CD14-positive monocyte (primary cell): Measurements from ENCODE around the gene ZBTB39. TPM values are rescaled to one million over a fixed set of nuclear protein-coding genes. Genes with fewer than 3 reads are reported as not detected.

Experiments used
- DNase-seq, 3 donors: peaks; one replicate each; pipeline ENCODE4 v3.0.0-alpha.2; 2011 to 2022
- H2AFZ ChIP-seq: 2 replicates; pipeline ENCODE4 v1.6.0; 2012; ENCODE audit warnings: mild to moderate bottlenecking, low read depth, low read length, inconsistent platforms; ENCODE audit not compliant: insufficient read depth, poor library complexity, severe bottlenecking
- H3K27ac ChIP-seq, 2 donors: 1 replicate in 1 of 2; 2 replicates in 1 of 2; pipeline ENCODE4 v1.5.1; 2012 to 2013; ENCODE audit warnings: low read length in 2 of 2, control low read depth in 1 of 2, inconsistent platforms in 1 of 2, low read depth in 1 of 2, mild to moderate bottlenecking in 1 of 2
- H3K27me3 ChIP-seq, 2 donors: one replicate each; pipeline versions ENCODE4 v1.6.0 to v1.6.1; 2011 to 2013; ENCODE audit warnings: low read length in 2 of 2; ENCODE audit not compliant: control insufficient read depth in 2 of 2, insufficient read depth in 2 of 2
- H3K36me3 ChIP-seq, 2 donors: replicated peaks in 1 of 2; 1 replicate in 1 of 2; 2 replicates in 1 of 2; pipeline versions ENCODE4 v1.5.1 to v1.6.1; 2012 to 2013; ENCODE audit warnings: low read length in 2 of 2, control low read depth in 1 of 2, inconsistent platforms in 1 of 2, mild to moderate bottlenecking in 1 of 2; ENCODE audit not compliant: insufficient read depth in 2 of 2, control insufficient read depth in 1 of 2
- H3K4me1 ChIP-seq, 2 donors: 1 replicate in 1 of 2; 2 replicates in 1 of 2; pipeline versions ENCODE4 v1.5.1 to v1.6.1; 2012 to 2013; ENCODE audit warnings: low read length in 2 of 2, control low read depth in 1 of 2, inconsistent platforms in 1 of 2, mild to moderate bottlenecking in 1 of 2, moderate library complexity in 1 of 2; ENCODE audit not compliant: insufficient read depth in 2 of 2, control insufficient read depth in 1 of 2
- H3K4me2 ChIP-seq: replicated peaks from 2 replicates; pipeline ENCODE3; 2012; ENCODE audit warnings: low read length, moderate library complexity, mild to moderate bottlenecking; ENCODE audit not compliant: poor library complexity, severe bottlenecking; ENCODE audit errors: extremely low read depth
- H3K4me3 ChIP-seq, 3 experiments: fragments of 200-600 bp in 1 of 3; sonication (generic) in 1 of 3; replicated peaks in 1 of 3; 1 replicate in 2 of 3; 2 replicates in 1 of 3; pipeline ENCODE4 v1.5.1; 2011 to 2013; ENCODE audit warnings: low read length in 3 of 3, mild to moderate bottlenecking in 3 of 3, control low read depth in 2 of 3, low read depth in 2 of 3, inconsistent platforms in 1 of 3, moderate library complexity in 1 of 3
- H3K79me2 ChIP-seq: 2 replicates; pipeline ENCODE4 v1.6.0; 2012; ENCODE audit warnings: mild to moderate bottlenecking, control low read depth, inconsistent platforms, low read length, moderate library complexity; ENCODE audit not compliant: insufficient read depth
- H3K9ac ChIP-seq: 2 replicates; pipeline ENCODE4 v1.6.0; 2017; ENCODE audit warnings: low read length, mild to moderate bottlenecking; ENCODE audit not compliant: insufficient read depth, poor library complexity, severe bottlenecking
- H3K9me3 ChIP-seq, 2 donors: replicated peaks in 1 of 2; 1 replicate in 1 of 2; 2 replicates in 1 of 2; pipeline versions ENCODE4 v1.5.1 to v1.6.1; 2012 to 2013; ENCODE audit warnings: low read length in 2 of 2, control low read depth in 1 of 2; ENCODE audit not compliant: control insufficient read depth in 1 of 2, insufficient read depth in 1 of 2
- H4K20me1 ChIP-seq: 2 replicates; pipeline ENCODE4 v1.6.0; 2012; ENCODE audit warnings: mild to moderate bottlenecking, low read length, control low read depth, moderate library complexity; ENCODE audit not compliant: insufficient read depth
- H3K27ac Mint-ChIP-seq, 7 donors: one replicate each; pipeline ENCODE4 v1.8.0; 2020; ENCODE audit warnings: mild to moderate bottlenecking in 7 of 7, mixed read lengths in 7 of 7, moderate library complexity in 6 of 7, inconsistent platforms in 2 of 7
- H3K27me3 Mint-ChIP-seq, 3 donors: one replicate each; pipeline ENCODE4 v1.8.0; 2021 to 2022; ENCODE audit warnings: low read depth in 3 of 3, mild to moderate bottlenecking in 3 of 3, mixed read lengths in 3 of 3, moderate library complexity in 3 of 3, inconsistent platforms in 1 of 3
- H3K36me3 Mint-ChIP-seq, 2 donors: one replicate each; pipeline ENCODE4 v1.8.0; 2020; ENCODE audit warnings: mixed read lengths in 2 of 2, inconsistent platforms in 1 of 2, mild to moderate bottlenecking in 1 of 2
- H3K4me1 Mint-ChIP-seq: one replicate; pipeline ENCODE4 v1.8.0; 2020; ENCODE audit warnings: mild to moderate bottlenecking, mixed read lengths
- H3K4me3 Mint-ChIP-seq, 2 donors: one replicate each; pipeline ENCODE4 v1.8.0; 2020; ENCODE audit warnings: mild to moderate bottlenecking in 2 of 2, mixed read lengths in 2 of 2, moderate library complexity in 1 of 2
- H3K9me3 Mint-ChIP-seq, 7 donors: one replicate each; pipeline ENCODE4 v1.8.0; 2020 to 2022; ENCODE audit warnings: mixed read lengths in 7 of 7, mild to moderate bottlenecking in 6 of 7, moderate library complexity in 6 of 7, inconsistent platforms in 2 of 7
- CTCF ChIP-seq: fragments of 200-600 bp; IDR thresholded peaks from one replicate; pipeline ENCODE4 v1.8.0; 2022; ENCODE audit warnings: antibody characterized with exemption, mild to moderate bottlenecking
- WGBS: methylation state at CpG from one replicate; pipeline ENCODE4 v1.1.5; 2013; ENCODE audit warnings: missing lambda C conversion rate; ENCODE audit not compliant: insufficient coverage; 5-methylcytosine and 5-hydroxymethylcytosine counted together
- intact Hi-C, 2 donors: fragments of 100-400 bp; cut with micrococcal nuclease; formaldehyde crosslinking; loops; one replicate each; pipeline versions ENCODE4 v1.15.0 to v1.15.1; 2023
- polyA plus RNA-seq, 3 donors: library from polyadenylated mRNA; depleted of rRNA in 1 of 3; unstranded in 2 of 3; stranded (reverse) in 1 of 3; fragments of 300-500 nt in 2 of 3; fragments of >200 nt in 1 of 3; fragmentation: Illumina TruSeq in 2 of 3; gene quantifications; 1 replicate in 2 of 3; 2 replicates in 1 of 3; pipeline ENCODE4 v1.2.3, GENCODE V29; 2012 to 2021

Gene ZBTB39
- polyA plus RNA-seq, 3 donors: 0.65 to 3.7 (median 1.2) TPM

- Histone ChIP-seq H3K27ac (peak overlapping the region; percentile 85), H3K4me1 (peaks cover 55% of the 10 kb centered on the region in 2 donors), H3K27me3 (no peaks in the 10 kb centered on the region), H4K20me1 (no peaks in the 10 kb centered on the region), H3K4me3 (peak overlapping the region; percentile 8 to 69 (median 15)), H3K4me2 (peak overlapping the region; percentile 75), H3K79me2 (no peaks in the 10 kb centered on the region), H2AFZ (peak overlapping the region; percentile 56), H3K9ac (peak overlapping the region; percentile 17), H3K9me3 (no peaks in the 10 kb centered on the region), H3K36me3 (no peaks in the 10 kb centered on the region)
- Mint-ChIP-seq H3K27me3 (peaks cover 3 to 10% (median 7%) of the 10 kb centered on the region in 3 donors), H3K9me3 (no peaks in the 10 kb centered on the region), H3K4me3 (peak overlapping the region; percentile 49 to 85), H3K27ac (peak overlapping the region; percentile 89 to 98 (median 94)), H3K36me3 (no peaks in the 10 kb centered on the region), H3K4me1 (peaks cover 60% of the 10 kb centered on the region)
- 0% methylated on average over 4 of the region's 10 CpGs for WGBS
- intact Hi-C loops: no loop called here
- peak; percentile 72 to 87 (median 86) for DNase-seq
- TF ChIP-seq CTCF: no peak
Observed at GRCh38 chr12:57046947-57047890, 40.9 kb upstream of the ZBTB39 start.

DNA sequence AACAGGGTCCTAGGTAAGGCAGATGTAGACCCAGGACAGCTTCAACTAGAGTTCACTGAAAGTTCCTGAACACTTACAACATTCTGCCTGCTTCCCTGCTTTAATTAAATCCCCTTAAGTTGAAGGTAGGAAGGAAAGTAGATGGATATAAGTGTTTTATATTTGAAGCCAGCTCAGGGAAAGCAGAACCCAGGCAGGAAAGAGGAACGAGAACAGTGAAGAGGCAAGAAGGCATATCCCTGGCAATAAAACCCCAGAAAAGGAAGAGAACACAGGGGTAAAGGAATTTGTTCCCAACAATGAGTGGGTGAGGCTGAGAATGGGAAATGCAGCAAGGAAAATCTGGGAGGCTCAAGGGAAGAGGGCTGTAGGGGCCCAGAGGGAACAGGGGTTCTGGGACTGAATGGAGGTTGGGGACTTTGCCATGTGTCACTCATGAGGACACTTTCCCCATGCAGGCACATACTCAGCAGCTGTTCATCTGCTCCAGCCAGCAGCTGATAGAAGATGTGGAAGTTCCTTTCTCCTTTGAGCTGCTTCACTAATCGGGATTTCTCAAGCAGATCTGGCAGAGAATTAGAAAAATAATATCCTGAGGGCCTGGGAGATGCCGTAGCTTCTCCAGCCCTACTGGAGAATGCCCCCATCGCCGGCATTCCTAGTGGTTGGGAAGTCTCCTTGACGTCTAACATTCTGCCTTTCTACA, 39.9 kb upstream of the ZBTB39 start:
- Mint-ChIP-seq H3K36me3 (no peaks in the 10 kb centered on the region), H3K27ac (peak overlapping the region; percentile 89 to 98 (median 94)), H3K27me3 (peaks cover 3 to 10% (median 7%) of the 10 kb centered on the region in 3 donors), H3K9me3 (no peaks in the 10 kb centered on the region), H3K4me3 (peak overlapping the region; percentile 49 to 85), H3K4me1 (peaks cover 62% of the 10 kb centered on the region)
- peak overlapping the region; percentile 75 for H3K4me2 ChIP-seq
- no peaks in the 10 kb centered on the region for H3K36me3 ChIP-seq
- H3K4me1 ChIP-seq: peaks cover 56 to 57% of the 10 kb centered on the region in 2 donors
- intact Hi-C loops: no loop called here
- no peaks in the 10 kb centered on the region for H3K9me3 ChIP-seq
- H3K79me2 ChIP-seq: no peaks in the 10 kb centered on the region
- H4K20me1 ChIP-seq: no peaks in the 10 kb centered on the region
- H2AFZ ChIP-seq: no peak overlapping the region
- DNase-seq: peak in 2 of 3 donors; percentile 29 to 61
- no peaks in the 10 kb centered on the region for H3K27me3 ChIP-seq
- 0% methylated on average over 1 of the region's 6 CpGs for WGBS
- H3K27ac ChIP-seq: peak overlapping the region; percentile 85
- no peak overlapping the region for H3K9ac ChIP-seq
- TF ChIP-seq CTCF: no peak
- peak overlapping the region in 1 of 3 experiments; percentile 69 for H3K4me3 ChIP-seq
